ENCODE data around the gene MRPL22. TPM values are rescaled to one million over a fixed set of nuclear protein-coding genes. Genes with fewer than 3 reads are reported as not detected.
A peak's percentile ranks its signal among the peaks of the same experiment; 100 is the strongest.

MRPL22 gene
- total RNA-seq, 1 experiment from 2014 or later: 123 TPM

DNA sequence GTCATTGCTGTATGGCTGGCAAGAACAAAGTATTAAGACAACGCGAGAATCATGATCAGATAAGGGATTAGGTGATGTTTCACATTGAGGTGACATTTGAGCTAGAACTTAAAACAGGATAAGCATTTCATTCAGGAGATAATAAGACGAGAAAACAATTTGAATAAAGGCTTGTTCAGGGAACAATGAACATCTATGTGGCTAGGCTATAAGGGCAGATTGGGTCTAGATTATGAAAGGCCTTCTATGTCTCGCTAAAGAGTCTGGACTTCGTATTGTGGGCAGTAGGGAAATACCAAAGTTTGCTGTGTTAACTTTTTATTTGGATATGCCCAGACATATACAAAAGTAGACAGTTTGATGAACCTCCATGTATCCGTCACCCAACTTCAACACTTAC lies 6.9 kb downstream of the MRPL22 start:
- CTCF ChIA-PET: interaction anchor here (0.6 to 6.0 kb wide), 3 partner anchors 22 to 80 kb away, joined by 3 to 39 read pairs (median 7); no protein-coding TSS in a partner anchor
- POLR2A ChIA-PET: no interaction called here
- no peaks in the 10 kb centered on the region for H3K27me3 Mint-ChIP-seq (ENCODE audit: insufficient read depth, unreplicated experiment)
- peaks cover 22% of the 10 kb centered on the region for H3K4me1 Mint-ChIP-seq (ENCODE audit: insufficient read depth, unreplicated experiment)
- no peaks in the 10 kb centered on the region for H3K9me3 Mint-ChIP-seq (ENCODE audit: unreplicated experiment)
- H3K4me3 Mint-ChIP-seq (ENCODE audit: unreplicated experiment): no peak overlapping the region
- no peak for DNase-seq (ENCODE audit: unreplicated experiment)
- H3K36me3 Mint-ChIP-seq (ENCODE audit: insufficient read depth, unreplicated experiment): peaks cover 24% of the 10 kb centered on the region
- BruUV-seq (replicated peaks): no TSS peak
- TF ChIP-seq, protein P1, sequence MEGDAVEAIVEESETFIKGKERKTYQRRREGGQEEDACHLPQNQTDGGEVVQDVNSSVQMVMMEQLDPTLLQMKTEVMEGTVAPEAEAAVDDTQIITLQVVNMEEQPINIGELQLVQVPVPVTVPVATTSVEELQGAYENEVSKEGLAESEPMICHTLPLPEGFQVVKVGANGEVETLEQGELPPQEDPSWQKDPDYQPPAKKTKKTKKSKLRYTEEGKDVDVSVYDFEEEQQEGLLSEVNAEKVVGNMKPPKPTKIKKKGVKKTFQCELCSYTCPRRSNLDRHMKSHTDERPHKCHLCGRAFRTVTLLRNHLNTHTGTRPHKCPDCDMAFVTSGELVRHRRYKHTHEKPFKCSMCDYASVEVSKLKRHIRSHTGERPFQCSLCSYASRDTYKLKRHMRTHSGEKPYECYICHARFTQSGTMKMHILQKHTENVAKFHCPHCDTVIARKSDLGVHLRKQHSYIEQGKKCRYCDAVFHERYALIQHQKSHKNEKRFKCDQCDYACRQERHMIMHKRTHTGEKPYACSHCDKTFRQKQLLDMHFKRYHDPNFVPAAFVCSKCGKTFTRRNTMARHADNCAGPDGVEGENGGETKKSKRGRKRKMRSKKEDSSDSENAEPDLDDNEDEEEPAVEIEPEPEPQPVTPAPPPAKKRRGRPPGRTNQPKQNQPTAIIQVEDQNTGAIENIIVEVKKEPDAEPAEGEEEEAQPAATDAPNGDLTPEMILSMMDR (IDR thresholded peaks at IDR 0.05; ENCODE audit: unreplicated experiment): no peak
- no peak overlapping the region for H3K27ac Mint-ChIP-seq (ENCODE audit: low read depth, unreplicated experiment)
- intact Hi-C loops (cut with micrococcal nuclease): no loop called here

DNA sequence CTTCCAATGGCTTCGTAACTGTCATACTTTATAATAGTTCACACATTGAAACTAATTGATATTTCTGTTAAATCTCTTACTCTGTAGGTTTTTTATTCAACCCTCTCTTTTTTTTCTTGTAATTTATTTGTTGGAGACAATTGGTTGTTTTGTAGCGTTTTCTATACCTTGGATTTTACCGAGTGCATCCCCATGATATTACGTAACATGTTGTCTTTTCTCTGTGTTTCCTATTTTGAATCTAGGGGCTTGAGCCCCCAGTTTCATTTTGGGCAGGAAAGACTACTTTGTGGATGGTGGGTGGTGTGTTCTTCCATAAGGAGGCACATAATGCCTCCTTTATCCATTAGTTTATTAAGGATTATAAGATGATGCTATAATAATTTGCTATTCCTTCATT lies 7.4 kb downstream of the MRPL22 start:
- ChIA-PET POLR2A (no interaction called here), CTCF (interaction anchor here (6.0 kb wide), 1 partner anchor 80 kb away, joined by 39 read pairs; no protein-coding TSS in a partner anchor)
- Mint-ChIP-seq H3K27me3 (ENCODE audit: insufficient read depth, unreplicated experiment) (no peaks in the 10 kb centered on the region), H3K9me3 (ENCODE audit: unreplicated experiment) (no peaks in the 10 kb centered on the region), H3K4me1 (ENCODE audit: insufficient read depth, unreplicated experiment) (peaks cover 16% of the 10 kb centered on the region), H3K27ac (ENCODE audit: low read depth, unreplicated experiment) (no peak overlapping the region), H3K36me3 (ENCODE audit: insufficient read depth, unreplicated experiment) (peaks cover 27% of the 10 kb centered on the region), H3K4me3 (ENCODE audit: unreplicated experiment) (no peak overlapping the region)
- no TSS peak for BruUV-seq (replicated peaks)
- DNase-seq (ENCODE audit: unreplicated experiment): no peak
- TF ChIP-seq, protein P1 (IDR thresholded peaks at IDR 0.05; ENCODE audit: unreplicated experiment): no peak
- intact Hi-C loops (cut with micrococcal nuclease): no loop called here

DNA sequence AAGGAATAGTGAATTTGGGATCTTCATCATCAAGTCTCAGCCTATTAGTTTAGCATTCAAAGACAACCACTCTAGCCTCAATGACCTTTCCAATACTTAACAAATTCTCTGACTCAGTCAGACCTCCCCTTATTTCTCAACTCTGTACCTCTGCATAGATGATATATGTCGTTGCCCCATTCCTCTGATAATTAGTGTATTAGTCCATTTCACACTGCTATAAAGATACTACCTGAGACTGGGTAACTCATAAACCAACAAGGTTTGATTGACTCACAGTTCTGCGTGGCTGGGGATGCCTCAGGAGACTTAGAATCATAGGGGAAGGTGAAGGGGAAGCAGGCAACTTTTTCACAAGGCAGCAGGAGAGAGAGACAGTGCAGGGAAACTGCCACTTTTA lies 8.9 kb downstream of the MRPL22 start:
- Mint-ChIP-seq H3K4me3 (ENCODE audit: unreplicated experiment) (no peak overlapping the region), H3K4me1 (ENCODE audit: insufficient read depth, unreplicated experiment) (peaks cover 16% of the 10 kb centered on the region), H3K36me3 (ENCODE audit: insufficient read depth, unreplicated experiment) (peaks cover 41% of the 10 kb centered on the region), H3K27ac (ENCODE audit: low read depth, unreplicated experiment) (peak overlapping the region; percentile 32), H3K27me3 (ENCODE audit: insufficient read depth, unreplicated experiment) (no peaks in the 10 kb centered on the region), H3K9me3 (ENCODE audit: unreplicated experiment) (no peaks in the 10 kb centered on the region)
- intact Hi-C loops (cut with micrococcal nuclease): no loop called here
- POLR2A ChIA-PET: interaction anchor here (1.7 kb wide), 1 partner anchor 9 kb away, joined by 5 read pairs; no protein-coding TSS in a partner anchor
- CTCF ChIA-PET: interaction anchor here (1.1 kb wide), 1 partner anchor 16 kb away, joined by 3 read pairs; no protein-coding TSS in a partner anchor
- TF ChIP-seq, protein P1 (IDR thresholded peaks at IDR 0.05; ENCODE audit: unreplicated experiment): no peak
- BruUV-seq (replicated peaks): no TSS peak
- peak; percentile 20 for DNase-seq (ENCODE audit: unreplicated experiment)

DNA sequence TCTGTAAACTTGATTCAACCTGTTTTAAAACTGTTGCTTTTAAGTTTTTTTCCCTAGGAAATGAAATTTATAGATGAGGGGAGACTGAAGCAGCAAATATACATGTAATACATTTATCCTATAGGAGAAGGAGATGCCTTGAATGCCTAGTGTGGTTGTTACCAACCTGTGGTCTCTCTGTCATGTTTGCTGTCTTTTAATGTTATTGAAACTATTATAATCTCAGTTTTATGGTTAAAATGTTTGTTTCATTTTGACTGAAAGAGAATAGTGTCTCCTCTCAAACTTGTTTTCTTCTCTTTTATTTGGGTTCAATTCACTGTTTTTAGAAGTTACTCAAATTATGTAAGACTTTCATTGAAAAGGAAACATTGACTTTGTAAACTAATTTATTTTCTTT lies 15.8 kb downstream of the MRPL22 start:
- POLR2A ChIA-PET: interaction anchor here (1.8 kb wide), 1 partner anchor 14 kb away, joined by 6 read pairs; no protein-coding TSS in a partner anchor
- DNase-seq (ENCODE audit: unreplicated experiment): no peak
- Mint-ChIP-seq H3K27me3 (ENCODE audit: insufficient read depth, unreplicated experiment) (no peaks in the 10 kb centered on the region), H3K27ac (ENCODE audit: low read depth, unreplicated experiment) (no peak overlapping the region), H3K36me3 (ENCODE audit: insufficient read depth, unreplicated experiment) (peaks cover 72% of the 10 kb centered on the region), H3K4me3 (ENCODE audit: unreplicated experiment) (no peak overlapping the region), H3K9me3 (ENCODE audit: unreplicated experiment) (no peaks in the 10 kb centered on the region), H3K4me1 (ENCODE audit: insufficient read depth, unreplicated experiment) (no peaks in the 10 kb centered on the region)
- CTCF ChIA-PET: interaction anchor here (0.7 to 1.7 kb wide), 2 partner anchors 15 to 16 kb away, joined by 3 to 7 read pairs; partner anchors contain the start of gene MRPL22
- intact Hi-C loops (cut with micrococcal nuclease): no loop called here
- TF ChIP-seq, protein P1 (IDR thresholded peaks at IDR 0.05; ENCODE audit: unreplicated experiment): no peak
- no TSS peak for BruUV-seq (replicated peaks)

Data from MCF 10A (cell line).